ENCODE data around the gene IGF2.

- TF ChIP-seq ASH2L (IDR thresholded peaks at IDR 0.05; ENCODE audit: low read length): no peak
- TF ChIP-seq CTCF (IDR thresholded peaks at IDR 0.05; ENCODE audit: control extremely low read depth in 1 of 3, insufficient read depth in 1 of 3, low read depth in 1 of 3, low read length in 3 of 3): no peak
- TF ChIP-seq SIN3A (conservative IDR thresholded peaks at IDR 0.05 in 1 of 2, IDR thresholded peaks at IDR 0.05 in 1 of 2; ENCODE audit: low read depth in 1 of 2, low read length in 2 of 2): no peak
- TF ChIP-seq EZH2 (IDR thresholded peaks at IDR 0.05; ENCODE audit: low read depth, low read length, severe bottlenecking): no peak
- no peak for TF ChIP-seq FOSL1 (IDR thresholded peaks at IDR 0.05; ENCODE audit: insufficient read depth, low read depth, low read length)
- no peak for TF ChIP-seq KDM5A (IDR thresholded peaks at IDR 0.05; ENCODE audit: low read length)
- TF ChIP-seq SUZ12 (IDR thresholded peaks at IDR 0.05; ENCODE audit: low read length): no peak
- TF ChIP-seq BCL11A (IDR thresholded peaks at IDR 0.05; ENCODE audit: low read depth in 2 of 2, low read length in 2 of 2): no peak
- TF ChIP-seq RBBP5 (IDR thresholded peaks at IDR 0.05; ENCODE audit: borderline replicate concordance, low read depth, low read length): no peak
- no peak for TF ChIP-seq POLR2A (IDR thresholded peaks at IDR 0.05; ENCODE audit: control extremely low read depth in 1 of 2, low read depth in 2 of 2, low read length in 2 of 2)
- no peak for TF ChIP-seq MAX (IDR thresholded peaks at IDR 0.05)
- TF ChIP-seq EGR1 (IDR thresholded peaks at IDR 0.05; ENCODE audit: borderline replicate concordance, low read depth, low read length): no peak
- no peak for TF ChIP-seq JUN (IDR thresholded peaks at IDR 0.05; ENCODE audit: low read depth, low read length)
- no peak for TF ChIP-seq POLR2AphosphoS5 (IDR thresholded peaks at IDR 0.05; ENCODE audit: low read depth, low read length)
Measured at GRCh38 chr11:2101171-2101675, 38.0 kb downstream of the IGF2 start.

Measured in H1 (cell line).